Endothelial cell of umbilical vein (primary cell): ENCODE data around the gene AGAP3. TPM values are rescaled to one million over a fixed set of nuclear protein-coding genes. Genes with fewer than 3 reads are reported as not detected.

ENCODE experiments used
- BruUV-seq: library from RNA; stranded (reverse); fragments of 400-500 nt; replicated peaks from 2 replicates; lab custom pipeline; 2021; lab: Mats Ljungman, UMichigan
- CTCF ChIA-PET: fragments of 300-600, 350-600 bp; sonication (Branson Sonifier 250); formaldehyde crosslinking; loops from one replicate; lab custom pipeline; 2021; ENCODE audit warnings: antibody characterized with exemption, inconsistent platforms; lab: Charles Lee
- POLR2A ChIA-PET: fragments of 300-600, 350-600 bp; sonication (Branson Sonifier 250); formaldehyde crosslinking; loops from one replicate; lab custom pipeline; 2021; ENCODE audit warnings: antibody characterized with exemption, inconsistent platforms; lab: Charles Lee
- DNase-seq: peaks from one replicate; pipeline ENCODE4 v3.0.0-alpha.2; 2011; ENCODE audit warnings: low read depth, low spot score
- FAIRE-seq: peaks from 2 replicates; lab custom pipeline; 2011; peaks lifted over from hg19 to GRCh38; lab: Jason Lieb, UNC
- H2AFZ ChIP-seq: 2 replicates; pipeline ENCODE4 v1.6.0; 2012; ENCODE audit warnings: low read depth, low read length, control low read depth, inconsistent platforms
- H3K27ac ChIP-seq: 2 replicates; pipeline ENCODE4 v1.5.1; 2011; ENCODE audit warnings: low read depth, mild to moderate bottlenecking, control low read depth, low read length, moderate library complexity; ENCODE audit not compliant: insufficient read depth
- H3K27me3 ChIP-seq, 2 experiments: 2 replicates each; pipeline versions ENCODE4 v1.6.0 to v1.6.1; 2011; ENCODE audit warnings: low read length in 2 of 2, mixed read lengths in 1 of 2; ENCODE audit not compliant: control insufficient read depth in 2 of 2, insufficient read depth in 2 of 2
- H3K36me3 ChIP-seq, 2 experiments: 2 replicates in 1 of 2; 3 replicates in 1 of 2; pipeline ENCODE4 v1.5.1; 2011; ENCODE audit warnings: low read length in 2 of 2, mild to moderate bottlenecking in 1 of 2, moderate library complexity in 1 of 2; ENCODE audit not compliant: control insufficient read depth in 2 of 2, insufficient read depth in 2 of 2; ENCODE audit errors: extremely low read depth in 1 of 2
- H3K4me1 ChIP-seq: 3 replicates; pipeline ENCODE4 v1.5.1; 2011; ENCODE audit warnings: mild to moderate bottlenecking, low read length; ENCODE audit not compliant: control insufficient read depth, insufficient read depth; ENCODE audit errors: extremely low read depth
- H3K4me2 ChIP-seq: 2 replicates; pipeline ENCODE4 v1.6.1; 2011; ENCODE audit warnings: low read length, control low read depth, mixed read lengths; ENCODE audit not compliant: insufficient read depth
- H3K4me3 ChIP-seq, 3 experiments: fragments of 200-600 bp in 1 of 3; sonication (generic), shearing (Covaris generic) in 1 of 3; replicated peaks in 1 of 3; 2 replicates each; pipeline ENCODE4 v1.5.1; 2011 to 2016; ENCODE audit warnings: control low read depth in 3 of 3, low read length in 3 of 3, mild to moderate bottlenecking in 2 of 3, inconsistent platforms in 1 of 3, low read depth in 1 of 3, moderate library complexity in 1 of 3; ENCODE audit not compliant: insufficient read depth in 1 of 3
- H3K79me2 ChIP-seq: 2 replicates; pipeline ENCODE4 v1.6.0; 2012; ENCODE audit warnings: low read length, inconsistent platforms; ENCODE audit not compliant: control insufficient read depth, insufficient read depth
- H3K9ac ChIP-seq: replicated peaks from 2 replicates; pipeline ENCODE3; 2011; ENCODE audit warnings: low read length, control low read depth; ENCODE audit not compliant: insufficient read depth; ENCODE audit errors: extremely low read depth
- H3K9me1 ChIP-seq: replicated peaks from 3 replicates; pipeline ENCODE4 v1.6.0; 2011; ENCODE audit warnings: mild to moderate bottlenecking, low read length; ENCODE audit not compliant: control insufficient read depth, insufficient read depth; ENCODE audit errors: extremely low read depth
- H3K9me3 ChIP-seq: replicated peaks from 2 replicates; pipeline ENCODE4 v1.5.1; 2012; ENCODE audit warnings: low read length, inconsistent platforms; ENCODE audit not compliant: control insufficient read depth, insufficient read depth
- H4K20me1 ChIP-seq: replicated peaks from 2 replicates; pipeline ENCODE3; 2011; ENCODE audit warnings: mild to moderate bottlenecking, low read length; ENCODE audit not compliant: control insufficient read depth, insufficient read depth; ENCODE audit errors: extremely low read depth
- CTCF ChIP-seq, 2 donors: IDR thresholded peaks; 1 replicate in 1 of 2; 2 replicates in 1 of 2; pipeline ENCODE4 v1.5.1; 2011; ENCODE audit warnings: low read length in 2 of 2, mild to moderate bottlenecking in 2 of 2, moderate library complexity in 2 of 2, control low read depth in 1 of 2, inconsistent platforms in 1 of 2, low read depth in 1 of 2; ENCODE audit not compliant: insufficient read depth in 1 of 2; ENCODE audit errors: extremely low read depth in 1 of 2
- EZH2 ChIP-seq: IDR thresholded peaks from 2 replicates; pipeline ENCODE4 v1.6.1; 2012; ENCODE audit warnings: borderline replicate concordance, low read depth, mild to moderate bottlenecking, moderate library complexity, low read length, inconsistent platforms; ENCODE audit not compliant: severe bottlenecking
- FOS ChIP-seq: IDR thresholded peaks from 2 replicates; pipeline ENCODE4 v1.6.1; 2011; ENCODE audit warnings: mild to moderate bottlenecking, low read length, moderate library complexity, borderline replicate concordance; ENCODE audit not compliant: insufficient read depth
- GATA2 ChIP-seq: IDR thresholded peaks from 2 replicates; pipeline ENCODE4 v1.7.0; 2011; ENCODE audit warnings: low read depth, mild to moderate bottlenecking, moderate library complexity, mixed read lengths, low read length; ENCODE audit not compliant: insufficient read length, insufficient read depth
- JUN ChIP-seq: IDR thresholded peaks from 2 replicates; pipeline ENCODE4 v1.6.1; 2011; ENCODE audit warnings: borderline replicate concordance, low read depth; ENCODE audit not compliant: insufficient read length, insufficient read depth
- MYC ChIP-seq: IDR thresholded peaks from one replicate; pipeline ENCODE4 v1.6.1; 2011; ENCODE audit warnings: mild to moderate bottlenecking, low read depth, low read length
- POLR2A ChIP-seq: IDR thresholded peaks from 2 replicates; pipeline ENCODE4 v1.6.1; 2012; ENCODE audit warnings: low read depth, mild to moderate bottlenecking, control low read depth, low read length
- POLR2AphosphoS5 ChIP-seq: IDR thresholded peaks from 2 replicates; pipeline ENCODE4 v1.6.1; 2012; ENCODE audit warnings: low read depth, mild to moderate bottlenecking, control low read depth, low read length, moderate library complexity; ENCODE audit not compliant: insufficient read depth
- dilution Hi-C: fragments of 300-500 bp; cut with MboI; formaldehyde crosslinking; loops from one replicate; pipeline ENCODE4 v1.15.0; 2019; ENCODE audit warnings: low sequenced_read_pairs; ENCODE audit not compliant: extremely low pct_ligation_motif_present
- intact Hi-C: fragments of 100-400 bp; cut with micrococcal nuclease; formaldehyde crosslinking; loops from one replicate; pipeline ENCODE4 v1.10.0; 2022
- polyA plus RNA-seq, 4 experiments: library from polyadenylated mRNA; depleted of rRNA in 3 of 4; stranded (reverse) in 3 of 4; unstranded in 1 of 4; fragments of >200 nt; gene quantifications; 2 replicates each; pipeline versions ENCODE4 v1.2.1 to v1.2.3, GENCODE V29; 2011 to 2012; ENCODE audit warnings: missing spikeins in 1 of 4
- total RNA-seq: library from RNA; stranded (reverse); gene quantifications from 2 replicates; pipeline ENCODE4 v1.2.3, GENCODE V29; 2021
- TF ChIP-seq, protein P1 (sequence below): IDR thresholded peaks from 2 replicates; pipeline ENCODE4 v1.6.1; 2011; ENCODE audit not compliant: insufficient read depth, insufficient read length

Gene AGAP3
- total and polyA plus RNA-seq, 2 donors (not counting 3 experiments of a cell fraction or from before 2014, with no cell fraction given) = 171 to 174 TPM

DNA sequence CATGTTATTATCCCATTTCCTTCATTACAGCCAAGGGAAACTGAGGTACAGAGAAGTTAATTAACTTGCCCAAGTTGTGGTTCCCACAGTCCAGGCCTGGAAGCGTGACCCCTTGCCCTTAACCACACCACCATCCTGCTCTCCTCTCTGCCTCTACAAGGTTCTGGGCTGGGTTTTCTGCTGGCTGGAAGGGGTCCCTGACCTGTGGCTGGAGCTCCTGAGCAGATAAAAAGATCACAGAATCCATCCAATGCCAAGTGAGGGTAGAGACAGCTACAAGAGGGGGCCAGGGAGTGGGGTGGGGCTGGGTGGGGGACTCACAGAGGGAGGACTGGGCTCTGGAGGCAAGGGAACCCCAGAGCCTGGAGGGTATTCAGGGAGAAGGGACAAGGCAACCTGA is 91.0 kb downstream of the AGAP3 start:
- no peaks in the 10 kb centered on the region for H3K9me1 ChIP-seq
- H4K20me1 ChIP-seq = no peaks in the 10 kb centered on the region
- BruUV-seq = no TSS peak
- H3K36me3 ChIP-seq = no peaks in the 10 kb centered on the region
- ChIA-PET POLR2A (interaction anchor here (0.6 kb wide), 1 partner anchor 33 kb away, joined by 3 read pairs; no protein-coding TSS in a partner anchor), CTCF (interaction anchor here (0.6 to 2.6 kb wide), 4 partner anchors 15 to 214 kb away, joined by 3 to 6 read pairs (median 4); no protein-coding TSS in a partner anchor)
- H3K27me3 ChIP-seq = peaks cover 3 to 12% of the 10 kb centered on the region in 2 experiments
- no peaks in the 10 kb centered on the region for H3K9me3 ChIP-seq
- H3K79me2 ChIP-seq = no peaks in the 10 kb centered on the region
- FAIRE-seq = no peak
- TF ChIP-seq CTCF (IDR thresholded peaks at IDR 0.05; ENCODE audit: extremely low read depth in 1 of 2, insufficient read depth in 1 of 2, low read depth in 1 of 2, low read length in 2 of 2) (no peak), MYC (no peak), GATA2 (no peak), POLR2A (no peak), POLR2AphosphoS5 (no peak), FOS (no peak), JUN (no peak), EZH2 (no peak)
- TF ChIP-seq, protein P1, sequence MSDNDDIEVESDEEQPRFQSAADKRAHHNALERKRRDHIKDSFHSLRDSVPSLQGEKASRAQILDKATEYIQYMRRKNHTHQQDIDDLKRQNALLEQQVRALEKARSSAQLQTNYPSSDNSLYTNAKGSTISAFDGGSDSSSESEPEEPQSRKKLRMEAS = no peak
- H3K4me2 ChIP-seq = no peak overlapping the region
- intact Hi-C loops = no loop called here
- DNase-seq = no peak
- H3K27ac ChIP-seq = no peak overlapping the region
- H3K9ac ChIP-seq = no peak overlapping the region
- no peaks in the 10 kb centered on the region for H3K4me1 ChIP-seq
- no peak overlapping the region for H2AFZ ChIP-seq
- dilution Hi-C loops = no loop called here
- H3K4me3 ChIP-seq = no peak overlapping the region
